ENCODE measurements around the gene C4orf50.

C4orf50 gene

GRCh38 chr4:5940470-5941203 is 77.6 kb downstream of the C4orf50 start:
- peak; percentile 76 to 86 for DNase-seq

- no peak for DNase-seq
These were observed 84.0 kb downstream of the C4orf50 start for GRCh38 chr4:5933996-5934831.

GRCh38 chr4:5933116-5933515 is 85.1 kb downstream of the C4orf50 start:
- DNase-seq: no peak

- peak; percentile 35 to 40 for DNase-seq
These were observed 86.1 kb downstream of the C4orf50 start for GRCh38 chr4:5932035-5932568.

- no peak for DNase-seq
These were observed 86.7 kb downstream of the C4orf50 start for GRCh38 chr4:5931526-5931925.

- DNase-seq: no peak
These were observed 87.4 kb downstream of the C4orf50 start for GRCh38 chr4:5930876-5931275.

GRCh38 chr4:5930456-5930855 is 87.8 kb downstream of the C4orf50 start:
- no peak for DNase-seq

- no peak for DNase-seq
These were observed 89.3 kb downstream of the C4orf50 start for GRCh38 chr4:5928844-5929420.

- DNase-seq: peak; percentile 34 to 44
These were observed 90.0 kb downstream of the C4orf50 start for GRCh38 chr4:5928274-5928673.

- DNase-seq: no peak
These were observed 90.5 kb downstream of the C4orf50 start for GRCh38 chr4:5927747-5928146.

- DNase-seq: no peak
These were observed 91.1 kb downstream of the C4orf50 start for GRCh38 chr4:5927116-5927515.

GRCh38 chr4:5926598-5926997 is 91.6 kb downstream of the C4orf50 start:
- no peak for DNase-seq

- no peak for DNase-seq
These were observed 92.6 kb downstream of the C4orf50 start for GRCh38 chr4:5925419-5926200.

- DNase-seq: no peak
These were observed 93.6 kb downstream of the C4orf50 start for GRCh38 chr4:5924461-5925125.

GRCh38 chr4:5923376-5923775 is 94.9 kb downstream of the C4orf50 start:
- no peak for DNase-seq

- DNase-seq: no peak
These were observed 95.7 kb downstream of the C4orf50 start for GRCh38 chr4:5922556-5922955.

GRCh38 chr4:5921981-5922380 is 96.2 kb downstream of the C4orf50 start:
- DNase-seq: no peak

- DNase-seq: no peak
These were observed 96.9 kb downstream of the C4orf50 start for GRCh38 chr4:5921101-5921980.

- DNase-seq: no peak
These were observed 98.7 kb downstream of the C4orf50 start for GRCh38 chr4:5919571-5919970.

GRCh38 chr4:5919044-5919443 is 99.2 kb downstream of the C4orf50 start:
- DNase-seq: no peak

- no peak for DNase-seq
These were observed 99.8 kb downstream of the C4orf50 start for GRCh38 chr4:5918331-5918985.
